GM12891 (cell line): ENCODE results near the gene POLR2F.

Experiments
- POLR2A ChIP-seq: IDR thresholded peaks from 2 replicates; pipeline ENCODE4 v1.6.1; 2011; ENCODE audit warnings: low read depth, low read length, control low read depth
- POLR2AphosphoS5 ChIP-seq: IDR thresholded peaks from 2 replicates; pipeline ENCODE4 v1.6.1; 2011; ENCODE audit warnings: low read depth, low read length, control low read depth
- POU2F2 ChIP-seq: IDR thresholded peaks from 2 replicates; pipeline ENCODE4 v1.6.1; 2011; ENCODE audit warnings: low read depth, mild to moderate bottlenecking, control low read depth, low read length, moderate library complexity
- TAF1 ChIP-seq: IDR thresholded peaks from 2 replicates; pipeline ENCODE4 v1.6.1; 2011; ENCODE audit warnings: low read depth, low read length, control low read depth

GRCh38 chr22:37929390-37929789, 24.1 kb upstream of the POLR2F start:
- no peak for TF ChIP-seq POLR2A
- TF ChIP-seq POLR2AphosphoS5: no peak
- TF ChIP-seq TAF1: no peak
- TF ChIP-seq POU2F2: no peak
